ENCODE measurements around the gene HOXB7.

GRCh38 chr17:48604770-48605329 is 6.0 kb downstream of the HOXB7 start, which contains the start of gene HOXB6:
- no peak for TF ChIP-seq POLR2A (IDR thresholded peaks at IDR 0.05; ENCODE audit: low read length)
- TF ChIP-seq GATA1 (IDR thresholded peaks at IDR 0.05; ENCODE audit: low read depth, low read length), result no peak
